H9 (cell line): Measurements from ENCODE around the gene TMEM80. TPM values are rescaled to one million over a fixed set of nuclear protein-coding genes. Genes with fewer than 3 reads are reported as not detected.

ENCODE experiments used
- DNase-seq: peaks from one replicate; pipeline ENCODE4 v3.0.0-alpha.2; 2017
- H2AFZ ChIP-seq: one replicate; pipeline ENCODE4 v1.6.1; 2013; ENCODE audit warnings: mild to moderate bottlenecking, low read length, control low read depth, moderate library complexity
- H2AK5ac ChIP-seq: 2 replicates; pipeline ENCODE4 v1.6.1; 2013; ENCODE audit warnings: low read length, control low read depth, mixed read lengths; ENCODE audit not compliant: insufficient read length
- H2BK120ac ChIP-seq: one replicate; pipeline ENCODE4 v1.6.1; 2013; ENCODE audit warnings: low read depth, mild to moderate bottlenecking, low read length, control low read depth, inconsistent platforms; ENCODE audit not compliant: poor library complexity, severe bottlenecking
- H2BK12ac ChIP-seq: 2 replicates; pipeline ENCODE4 v1.6.1; 2013; ENCODE audit warnings: low read length, control low read depth, mixed read lengths, low read depth; ENCODE audit not compliant: insufficient read length
- H2BK15ac ChIP-seq: 2 replicates; pipeline ENCODE4 v1.6.1; 2013; ENCODE audit warnings: low read depth, low read length, control low read depth
- H2BK20ac ChIP-seq: one replicate; pipeline ENCODE4 v1.6.1; 2013; ENCODE audit warnings: low read depth, mild to moderate bottlenecking, low read length, control low read depth, inconsistent platforms; ENCODE audit not compliant: poor library complexity, severe bottlenecking
- H2BK5ac ChIP-seq: 2 replicates; pipeline ENCODE4 v1.6.1; 2013; ENCODE audit warnings: low read length, control low read depth, mixed read lengths; ENCODE audit not compliant: insufficient read length
- H3K14ac ChIP-seq: 2 replicates; pipeline ENCODE4 v1.6.1; 2013; ENCODE audit warnings: low read length, control low read depth; ENCODE audit not compliant: insufficient read depth
- H3K18ac ChIP-seq: 2 replicates; pipeline ENCODE4 v1.6.1; 2013; ENCODE audit warnings: low read depth, mild to moderate bottlenecking, mixed read lengths, low read length, control low read depth; ENCODE audit not compliant: insufficient read length
- H3K23ac ChIP-seq: 2 replicates; pipeline ENCODE4 v1.6.1; 2013; ENCODE audit warnings: low read length, control low read depth, mixed read lengths, low read depth; ENCODE audit not compliant: insufficient read length
- H3K23me2 ChIP-seq: 2 replicates; pipeline ENCODE4 v1.6.1; 2013; ENCODE audit warnings: low read depth, mild to moderate bottlenecking, mixed read lengths, low read length, control low read depth; ENCODE audit not compliant: insufficient read length, poor library complexity, severe bottlenecking
- H3K27ac ChIP-seq: 2 replicates; pipeline ENCODE4 v1.5.1; 2013; ENCODE audit warnings: low read length, control low read depth, mixed read lengths, low read depth; ENCODE audit not compliant: insufficient read length
- H3K27me3 ChIP-seq: 2 replicates; pipeline ENCODE4 v1.6.1; 2013; ENCODE audit warnings: low read length, control low read depth, inconsistent platforms; ENCODE audit not compliant: insufficient read depth
- H3K4ac ChIP-seq: 2 replicates; pipeline ENCODE4 v1.6.1; 2013; ENCODE audit warnings: low read depth, mild to moderate bottlenecking, control low read depth, inconsistent platforms, low read length, moderate library complexity
- H3K4me1 ChIP-seq: 2 replicates; pipeline ENCODE4 v1.6.1; 2013; ENCODE audit warnings: low read length, control low read depth, inconsistent platforms; ENCODE audit not compliant: insufficient read depth
- H3K4me2 ChIP-seq: 2 replicates; pipeline ENCODE4 v1.6.1; 2013; ENCODE audit warnings: low read length, control low read depth, mixed read lengths; ENCODE audit not compliant: insufficient read length, insufficient read depth
- H3K56ac ChIP-seq: 2 replicates; pipeline ENCODE4 v1.6.1; 2013; ENCODE audit warnings: low read depth, mild to moderate bottlenecking, mixed read lengths, low read length, control low read depth; ENCODE audit not compliant: insufficient read length
- H3K79me1 ChIP-seq: 2 replicates; pipeline ENCODE4 v1.6.1; 2013; ENCODE audit warnings: low read depth, mild to moderate bottlenecking, moderate library complexity, low read length, control low read depth, inconsistent platforms; ENCODE audit not compliant: insufficient read depth, poor library complexity, severe bottlenecking
- H3K79me2 ChIP-seq: 2 replicates; pipeline ENCODE4 v1.6.1; 2013; ENCODE audit warnings: low read length, control low read depth, inconsistent platforms; ENCODE audit not compliant: insufficient read depth
- H3K9ac ChIP-seq: 2 replicates; pipeline ENCODE4 v1.6.1; 2013; ENCODE audit warnings: low read length, control low read depth, mixed read lengths; ENCODE audit not compliant: insufficient read length; ENCODE audit errors: extremely low read depth
- H3K9me3 ChIP-seq: one replicate; pipeline ENCODE4 v1.6.1; 2013; ENCODE audit warnings: low read depth, low read length, inconsistent platforms; ENCODE audit not compliant: control insufficient read depth
- H3T11ph ChIP-seq: one replicate; pipeline ENCODE4 v1.6.1; 2013; ENCODE audit warnings: mild to moderate bottlenecking, low read length, control low read depth, inconsistent platforms
- H4K20me1 ChIP-seq: one replicate; pipeline ENCODE4 v1.6.1; 2013; ENCODE audit not compliant: control insufficient read depth, insufficient read length, insufficient read depth
- H4K5ac ChIP-seq: 2 replicates; pipeline ENCODE4 v1.6.1; 2013; ENCODE audit warnings: low read depth, mild to moderate bottlenecking, mixed read lengths, low read length, control low read depth; ENCODE audit not compliant: insufficient read length
- H4K8ac ChIP-seq: replicated peaks from 2 replicates; pipeline ENCODE4 v1.6.1; 2013; ENCODE audit warnings: low read length, control low read depth, mixed read lengths, low read depth; ENCODE audit not compliant: insufficient read length
- H4K91ac ChIP-seq: 2 replicates; pipeline ENCODE4 v1.6.1; 2013; ENCODE audit warnings: low read depth, mild to moderate bottlenecking, moderate library complexity, mixed read lengths, low read length, control low read depth; ENCODE audit not compliant: insufficient read length
- H3K27ac Mint-ChIP-seq, 3 experiments: 2 replicates in 2 of 3; 3 replicates in 1 of 3; pipeline ENCODE4 v1.8.0; 2020 to 2021; ENCODE audit warnings: mixed read lengths in 3 of 3, mild to moderate bottlenecking in 1 of 3, moderate library complexity in 1 of 3
- H3K27me3 Mint-ChIP-seq: 2 replicates; pipeline ENCODE4 v1.8.0; 2021; ENCODE audit warnings: low read depth, mild to moderate bottlenecking, moderate library complexity, mixed read lengths
- H3K36me3 Mint-ChIP-seq, 3 experiments: 2 replicates in 2 of 3; 3 replicates in 1 of 3; pipeline ENCODE4 v1.8.0; 2020 to 2021; ENCODE audit warnings: low read depth in 3 of 3, mixed read lengths in 3 of 3; ENCODE audit not compliant: insufficient read depth in 1 of 3
- H3K4me1 Mint-ChIP-seq, 2 experiments: 2 replicates each; pipeline ENCODE4 v1.8.0; 2020; ENCODE audit warnings: mixed read lengths in 2 of 2
- H3K4me3 Mint-ChIP-seq, 2 experiments: 2 replicates in 1 of 2; 3 replicates in 1 of 2; pipeline ENCODE4 v1.8.0; 2020 to 2021; ENCODE audit warnings: mild to moderate bottlenecking in 2 of 2, mixed read lengths in 2 of 2, moderate library complexity in 1 of 2
- H3K9me3 Mint-ChIP-seq, 2 experiments: 2 replicates in 1 of 2; 3 replicates in 1 of 2; pipeline ENCODE4 v1.8.0; 2020; ENCODE audit warnings: mild to moderate bottlenecking in 2 of 2, mixed read lengths in 2 of 2, moderate library complexity in 1 of 2
- CTCF ChIP-seq: fragments of 200-600 bp; sonication (generic); conservative IDR thresholded peaks from 3 replicates; pipeline ENCODE4 v1.8.0; 2021; ENCODE audit warnings: antibody characterized with exemption, mild to moderate bottlenecking
- WGBS: extraction: QIAGEN DNeasy Blood & Tissue Kit; methylation state at CpG from one replicate; pipeline ENCODE4 v1.1.7; 2013; ENCODE audit warnings: missing lambda C conversion rate, low lambda C conversion rate, mixed read lengths; ENCODE audit not compliant: insufficient read length; ENCODE audit errors: extremely low coverage; 5-methylcytosine and 5-hydroxymethylcytosine counted together
- total RNA-seq: library from RNA; stranded (reverse); gene quantifications from 2 replicates; pipeline ENCODE4 v1.2.1, GENCODE V29; 2021

Gene TMEM80
- total RNA-seq, 1 experiment from 2014 or later: 23.6 TPM

- Histone ChIP-seq H2BK120ac (no peak overlapping the region), H2AFZ (no peak overlapping the region), H3K23me2 (no peaks in the 10 kb centered on the region), H4K5ac (no peak overlapping the region), H3K4me2 (no peak overlapping the region), H3K79me1 (peaks cover 3% of the 10 kb centered on the region), H3K18ac (no peak overlapping the region), H3K14ac (no peak overlapping the region), H3T11ph (no peak overlapping the region), H3K4ac (no peak overlapping the region), H3K56ac (no peak overlapping the region), H3K4me1 (peaks cover 6% of the 10 kb centered on the region; the same call in 1 of the 2 replicates), H4K8ac (no peak overlapping the region), H3K9me3 (no peaks in the 10 kb centered on the region), H2BK15ac (no peak overlapping the region), H2BK12ac (no peak overlapping the region), H3K9ac (no peak overlapping the region), H2BK5ac (no peak overlapping the region), H3K23ac (no peak overlapping the region), H2AK5ac (no peak overlapping the region), H3K79me2 (peaks cover 13% of the 10 kb centered on the region; the same call in 1 of the 2 replicates), H2BK20ac (no peak overlapping the region), H4K20me1 (no peaks in the 10 kb centered on the region), H3K27me3 (no peaks in the 10 kb centered on the region), H4K91ac (no peak overlapping the region), H3K27ac (no peak overlapping the region)
- Mint-ChIP-seq H3K9me3 (no peaks in the 10 kb centered on the region; a peak in 2 of 5 replicates), H3K4me3 (no peak overlapping the region), H3K4me1 (peaks cover 20 to 28% of the 10 kb centered on the region in 2 experiments), H3K36me3 (peaks cover 36 to 52% (median 42%) of the 10 kb centered on the region in 3 experiments), H3K27ac (peak overlapping the region in 2 of 3 experiments; percentile 21 to 33; a peak in 1 of 7 replicates), H3K27me3 (no peaks in the 10 kb centered on the region; the same call in 1 of the 2 replicates)
- TF ChIP-seq CTCF: no peak
- no peak for DNase-seq
- WGBS: no CpG with 5 or more reads among the region's 27 CpGs
Observed at GRCh38 chr11:690738-691633, 4.6 kb upstream of the TMEM80 start.
